ENCODE measurements around the gene SMYD3. TPM values are rescaled to one million over a fixed set of nuclear protein-coding genes. Genes with fewer than 3 reads are reported as not detected.

Gene SMYD3
- total and polyA plus RNA-seq, 11 donors, result 6.3 to 12.1 (median 9.5) TPM

DNA sequence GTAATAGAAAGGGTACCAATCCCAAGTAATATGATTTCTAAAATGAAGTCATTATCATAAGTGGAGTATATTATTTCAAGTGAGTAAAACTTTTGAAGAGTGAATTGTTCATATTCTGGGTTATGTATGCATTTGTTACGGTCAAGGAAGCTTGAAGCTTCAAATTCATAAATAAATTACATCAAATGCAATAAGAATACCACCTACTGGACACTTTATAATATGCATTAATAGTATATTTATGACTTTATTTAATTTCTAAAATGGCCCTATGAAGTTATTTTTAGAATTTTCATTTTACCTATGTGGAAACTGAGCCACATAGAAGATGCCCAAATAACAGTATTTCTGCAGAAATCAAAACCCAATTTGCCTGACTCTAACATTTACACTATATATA lies 260.6 kb downstream of the SMYD3 start:
- H3K4me3 ChIP-seq, result no peak overlapping the region
- DNase-seq, result no peak
- no peaks in the 10 kb centered on the region for H3K36me3 ChIP-seq
- TF ChIP-seq POLR2A (IDR thresholded peaks at IDR 0.05), result no peak
- TF ChIP-seq, protein P1, sequence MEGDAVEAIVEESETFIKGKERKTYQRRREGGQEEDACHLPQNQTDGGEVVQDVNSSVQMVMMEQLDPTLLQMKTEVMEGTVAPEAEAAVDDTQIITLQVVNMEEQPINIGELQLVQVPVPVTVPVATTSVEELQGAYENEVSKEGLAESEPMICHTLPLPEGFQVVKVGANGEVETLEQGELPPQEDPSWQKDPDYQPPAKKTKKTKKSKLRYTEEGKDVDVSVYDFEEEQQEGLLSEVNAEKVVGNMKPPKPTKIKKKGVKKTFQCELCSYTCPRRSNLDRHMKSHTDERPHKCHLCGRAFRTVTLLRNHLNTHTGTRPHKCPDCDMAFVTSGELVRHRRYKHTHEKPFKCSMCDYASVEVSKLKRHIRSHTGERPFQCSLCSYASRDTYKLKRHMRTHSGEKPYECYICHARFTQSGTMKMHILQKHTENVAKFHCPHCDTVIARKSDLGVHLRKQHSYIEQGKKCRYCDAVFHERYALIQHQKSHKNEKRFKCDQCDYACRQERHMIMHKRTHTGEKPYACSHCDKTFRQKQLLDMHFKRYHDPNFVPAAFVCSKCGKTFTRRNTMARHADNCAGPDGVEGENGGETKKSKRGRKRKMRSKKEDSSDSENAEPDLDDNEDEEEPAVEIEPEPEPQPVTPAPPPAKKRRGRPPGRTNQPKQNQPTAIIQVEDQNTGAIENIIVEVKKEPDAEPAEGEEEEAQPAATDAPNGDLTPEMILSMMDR (IDR thresholded peaks at IDR 0.05), result peak in 1 of 12 donors; percentile 7
- H3K9me3 ChIP-seq, result no peaks in the 10 kb centered on the region
- no peaks in the 10 kb centered on the region for H3K27me3 ChIP-seq
- 93 to 98% (median 95%) methylated on average over 1 of the region's 1 CpG for WGBS, 4 donors
- H3K27ac ChIP-seq, result no peak overlapping the region
- intact Hi-C loops (cut with DNase I), result no loop called here
- no peaks in the 10 kb centered on the region for H3K4me1 ChIP-seq
- ATAC-seq, result no peak

DNA sequence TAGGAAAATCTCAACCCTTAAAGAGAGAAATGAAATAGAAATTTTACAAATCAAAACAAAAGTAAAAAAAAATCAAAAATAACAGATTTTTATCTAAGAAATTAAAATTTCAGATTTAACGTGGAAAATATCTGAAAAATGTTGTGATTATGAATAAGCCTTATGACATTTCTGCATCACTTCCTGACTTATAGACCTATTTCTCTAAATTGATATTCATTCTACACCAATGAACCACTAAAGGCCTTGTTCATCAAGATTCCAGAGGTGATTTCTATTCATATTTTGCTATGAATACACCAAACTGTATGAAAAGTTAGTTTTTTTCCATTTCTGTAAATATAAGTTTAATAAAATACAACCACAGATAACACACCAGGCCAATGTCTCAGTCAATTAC lies 261.5 kb downstream of the SMYD3 start:
- DNase-seq, result no peak
- ATAC-seq, result no peak
- Histone ChIP-seq H3K36me3 (no peaks in the 10 kb centered on the region), H3K27me3 (no peaks in the 10 kb centered on the region), H3K27ac (no peak overlapping the region), H3K4me3 (no peak overlapping the region), H3K4me1 (no peaks in the 10 kb centered on the region), H3K9me3 (peaks cover 0 to 2% (median 0%) of the 10 kb centered on the region in 12 donors)
- 77 to 91% (median 87%) methylated on average over 1 of the region's 1 CpG for WGBS, 4 donors
- TF ChIP-seq, protein P1 (IDR thresholded peaks at IDR 0.05), result no peak
- no peak for TF ChIP-seq POLR2A (IDR thresholded peaks at IDR 0.05)
- intact Hi-C loops (cut with DNase I), result no loop called here

DNA sequence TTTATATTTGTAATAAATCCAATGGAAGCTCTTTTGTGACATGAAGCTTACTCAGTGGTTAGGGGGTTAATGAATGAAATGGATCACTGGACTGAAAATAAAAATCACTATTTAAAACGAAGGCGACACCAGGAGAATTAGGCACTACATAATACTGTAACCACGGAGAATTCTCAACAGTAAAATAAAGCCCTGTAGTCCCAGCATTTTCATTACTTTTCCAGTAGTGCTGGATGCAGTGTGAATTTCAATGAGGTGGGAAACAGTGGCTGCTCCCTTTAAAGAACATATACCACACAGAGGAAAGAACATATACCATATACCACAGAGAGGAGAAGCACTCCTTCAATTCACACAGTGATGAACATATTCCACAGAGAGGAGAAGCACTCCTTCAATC lies 275.0 kb downstream of the SMYD3 start:
- H3K4me1 ChIP-seq, result no peaks in the 10 kb centered on the region
- no peak overlapping the region for H3K27ac ChIP-seq
- ATAC-seq, result no peak
- DNase-seq, result no peak
- TF ChIP-seq POLR2A (IDR thresholded peaks at IDR 0.05), result no peak
- TF ChIP-seq, protein P1 (IDR thresholded peaks at IDR 0.05), result no peak
- no peaks in the 10 kb centered on the region for H3K36me3 ChIP-seq
- H3K27me3 ChIP-seq, result no peaks in the 10 kb centered on the region
- no peak overlapping the region for H3K4me3 ChIP-seq
- H3K9me3 ChIP-seq, result peaks cover 0 to 4% (median 0%) of the 10 kb centered on the region in 12 donors
- intact Hi-C loops (cut with DNase I), result no loop called here
- 83 to 92% (median 88%) methylated on average over 3 of the region's 3 CpGs for WGBS, 4 donors

DNA sequence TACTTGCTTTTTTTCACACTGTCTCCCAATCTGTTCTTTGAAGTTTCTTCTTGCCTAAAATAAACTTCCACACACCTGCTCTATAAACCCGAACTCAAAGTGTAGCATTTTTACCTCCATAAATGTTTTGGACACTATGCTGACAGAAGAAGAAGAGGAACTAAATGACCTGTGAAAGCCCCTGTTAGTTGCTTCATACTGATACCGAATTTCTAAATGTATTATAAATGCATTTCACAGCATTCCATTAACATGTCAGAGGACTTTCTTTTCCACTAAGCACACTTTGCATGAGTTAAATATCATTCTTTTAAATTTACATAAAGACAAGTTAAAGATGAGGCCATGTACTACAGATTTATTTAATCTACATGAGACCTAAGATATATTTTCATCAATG lies 281.0 kb downstream of the SMYD3 start:
- Histone ChIP-seq H3K36me3 (no peaks in the 10 kb centered on the region), H3K27ac (no peak overlapping the region), H3K9me3 (no peaks in the 10 kb centered on the region), H3K4me3 (no peak overlapping the region), H3K27me3 (no peaks in the 10 kb centered on the region), H3K4me1 (no peaks in the 10 kb centered on the region)
- TF ChIP-seq POLR2A (IDR thresholded peaks at IDR 0.05), result no peak
- TF ChIP-seq, protein P1 (IDR thresholded peaks at IDR 0.05), result no peak
- intact Hi-C loops (cut with DNase I), result no loop called here
- no peak for DNase-seq
- no peak for ATAC-seq
- WGBS, 4 donors, result 75 to 92% (median 85%) methylated on average over 2 of the region's 2 CpGs

Measured in heart left ventricle (tissue), 16 donors.